Mucosa of stomach (tissue), 1 donor: ENCODE measurements around the gene GARIN5B.
A peak's percentile ranks its signal among the peaks of the same experiment; 100 is the strongest.
"Not testable (repeated sequence)": the region's sequence is repeated elsewhere in the genome, so short reads cannot be mapped to it uniquely, and the experiment has no call there.

Experiments
- H3K27me3 ChIP-seq: one replicate; pipeline ENCODE4 v1.7.0; 2013; ENCODE audit warnings: mild to moderate bottlenecking, low read length; ENCODE audit not compliant: control insufficient read depth, insufficient read depth
- H3K36me3 ChIP-seq: one replicate; pipeline ENCODE4 v1.7.0; 2013; ENCODE audit warnings: low read length; ENCODE audit not compliant: control insufficient read depth, insufficient read depth
- H3K4me1 ChIP-seq: one replicate; pipeline ENCODE4 v1.7.0; 2013; ENCODE audit warnings: mild to moderate bottlenecking, low read length; ENCODE audit not compliant: control insufficient read depth, insufficient read depth
- H3K4me3 ChIP-seq: one replicate; pipeline ENCODE4 v1.7.0; 2013; ENCODE audit warnings: low read length
- H3K9ac ChIP-seq: one replicate; pipeline ENCODE4 v1.7.0; 2013; ENCODE audit warnings: mild to moderate bottlenecking, low read length, moderate library complexity
- H3K9me3 ChIP-seq: one replicate; pipeline ENCODE4 v1.7.0; 2013; ENCODE audit warnings: mild to moderate bottlenecking, low read length, moderate library complexity; ENCODE audit not compliant: control insufficient read depth
- donor health status: Pancreatic carcinoma.

Gene GARIN5B

GRCh38 chr19:55362990-55363716, at the start of gene GARIN5B:
TSS of gene GARIN5B (minus strand) at chr19:55363260. CDS start at chr19:55363066, 194 bp downstream.
- H3K9ac ChIP-seq: no peak within 1 kb of the TSS
- H3K36me3 ChIP-seq: no peaks in the 10 kb centered on the region
- no peaks in the 10 kb centered on the region for H3K9me3 ChIP-seq
- no peaks in the 10 kb centered on the region for H3K4me1 ChIP-seq
- H3K27me3 ChIP-seq: peaks cover 6% of the 10 kb centered on the region
- no peak within 1 kb of the TSS for H3K4me3 ChIP-seq

GRCh38 chr19:55410168-55410567, 47.1 kb upstream of the GARIN5B start:
- no peaks in the 10 kb centered on the region for H3K9me3 ChIP-seq
- H3K27me3 ChIP-seq: no peaks in the 10 kb centered on the region
- H3K36me3 ChIP-seq: no peaks in the 10 kb centered on the region
- peaks cover 16% of the 10 kb centered on the region for H3K4me1 ChIP-seq
- no peak overlapping the region for H3K4me3 ChIP-seq
- H3K9ac ChIP-seq: no peak overlapping the region

- H3K4me1 ChIP-seq: peaks cover 16% of the 10 kb centered on the region
- not testable (repeated sequence) for H3K9me3 ChIP-seq, H3K27me3 ChIP-seq, H3K4me3 ChIP-seq, H3K36me3 ChIP-seq, H3K9ac ChIP-seq
Observed at GRCh38 chr19:55409179-55409578, 46.1 kb upstream of the GARIN5B start.

GRCh38 chr19:55408533-55408872, 45.4 kb upstream of the GARIN5B start:
- Histone ChIP-seq H3K27me3 (no peaks in the 10 kb centered on the region), H3K9ac (peak overlapping the region; percentile 11), H3K4me1 (peaks cover 16% of the 10 kb centered on the region), H3K9me3 (no peaks in the 10 kb centered on the region), H3K4me3 (peak overlapping the region; percentile 6), H3K36me3 (no peaks in the 10 kb centered on the region)

- Histone ChIP-seq H3K9me3 (no peaks in the 10 kb centered on the region), H3K27me3 (no peaks in the 10 kb centered on the region), H3K4me1 (peaks cover 16% of the 10 kb centered on the region), H3K4me3 (peak overlapping the region; percentile 6), H3K36me3 (no peaks in the 10 kb centered on the region), H3K9ac (peak overlapping the region; percentile 84)
Observed at GRCh38 chr19:55407800-55408532, 44.9 kb upstream of the GARIN5B start.

- not testable (repeated sequence) for H3K9me3 ChIP-seq, H3K27me3 ChIP-seq, H3K36me3 ChIP-seq
- peak within 1 kb of the TSS; percentile 84 for H3K9ac ChIP-seq
- peaks cover 16% of the 10 kb centered on the region for H3K4me1 ChIP-seq
- peak within 1 kb of the TSS; percentile 44 for H3K4me3 ChIP-seq
Observed at GRCh38 chr19:55407550-55407799, 44.4 kb upstream of the GARIN5B start, which contains the start of gene UBE2S. TSS of gene UBE2S (minus strand) at chr19:55407788. CDS start at chr19:55407589, 199 bp downstream.

GRCh38 chr19:55406826-55407549, 43.9 kb upstream of the GARIN5B start:
- H3K4me3 ChIP-seq: peak overlapping the region; percentile 44
- H3K27me3 ChIP-seq: no peaks in the 10 kb centered on the region
- peaks cover 16% of the 10 kb centered on the region for H3K4me1 ChIP-seq
- H3K9me3 ChIP-seq: no peaks in the 10 kb centered on the region
- H3K36me3 ChIP-seq: peaks cover 9% of the 10 kb centered on the region
- H3K9ac ChIP-seq: peak overlapping the region; percentile 84

- no peaks in the 10 kb centered on the region for H3K9me3 ChIP-seq
- peaks cover 12% of the 10 kb centered on the region for H3K36me3 ChIP-seq
- H3K9ac ChIP-seq: peak overlapping the region; percentile 84
- no peaks in the 10 kb centered on the region for H3K27me3 ChIP-seq
- peak overlapping the region; percentile 44 for H3K4me3 ChIP-seq
- peaks cover 16% of the 10 kb centered on the region for H3K4me1 ChIP-seq
Observed at GRCh38 chr19:55406091-55406825, 43.2 kb upstream of the GARIN5B start.

- no peak overlapping the region for H3K4me3 ChIP-seq
- no peaks in the 10 kb centered on the region for H3K27me3 ChIP-seq
- no peaks in the 10 kb centered on the region for H3K9me3 ChIP-seq
- H3K4me1 ChIP-seq: peaks cover 16% of the 10 kb centered on the region
- peak overlapping the region; percentile 3 for H3K9ac ChIP-seq
- peaks cover 12% of the 10 kb centered on the region for H3K36me3 ChIP-seq
Observed at GRCh38 chr19:55405638-55406037, 42.6 kb upstream of the GARIN5B start.

GRCh38 chr19:55402509-55402908, 39.4 kb upstream of the GARIN5B start:
- Histone ChIP-seq H3K9ac (no peak overlapping the region), H3K27me3 (no peaks in the 10 kb centered on the region), H3K4me3 (no peak overlapping the region), H3K9me3 (no peaks in the 10 kb centered on the region), H3K4me1 (peaks cover 11% of the 10 kb centered on the region), H3K36me3 (peaks cover 12% of the 10 kb centered on the region)

GRCh38 chr19:55401390-55401789, 38.3 kb upstream of the GARIN5B start:
- not testable (repeated sequence) for H3K9me3 ChIP-seq
- H3K36me3 ChIP-seq: peaks cover 12% of the 10 kb centered on the region

More at GRCh38 chr19:55401390-55401789, 38.3 kb upstream of the GARIN5B start:
- H3K27me3 ChIP-seq, H3K4me3 ChIP-seq, H3K4me1 ChIP-seq, H3K9ac ChIP-seq: not testable (repeated sequence)
